HG03097 (cell line): ENCODE data around the gene POFUT2.

ENCODE experiments used
- ATAC-seq: cut with Tn5 transposase; IDR thresholded peaks from one replicate; pipeline ENCODE4 v1.9.1; 2021; ENCODE audit not compliant: unreplicated experiment, low FRiP score

The POFUT2 gene

DNA sequence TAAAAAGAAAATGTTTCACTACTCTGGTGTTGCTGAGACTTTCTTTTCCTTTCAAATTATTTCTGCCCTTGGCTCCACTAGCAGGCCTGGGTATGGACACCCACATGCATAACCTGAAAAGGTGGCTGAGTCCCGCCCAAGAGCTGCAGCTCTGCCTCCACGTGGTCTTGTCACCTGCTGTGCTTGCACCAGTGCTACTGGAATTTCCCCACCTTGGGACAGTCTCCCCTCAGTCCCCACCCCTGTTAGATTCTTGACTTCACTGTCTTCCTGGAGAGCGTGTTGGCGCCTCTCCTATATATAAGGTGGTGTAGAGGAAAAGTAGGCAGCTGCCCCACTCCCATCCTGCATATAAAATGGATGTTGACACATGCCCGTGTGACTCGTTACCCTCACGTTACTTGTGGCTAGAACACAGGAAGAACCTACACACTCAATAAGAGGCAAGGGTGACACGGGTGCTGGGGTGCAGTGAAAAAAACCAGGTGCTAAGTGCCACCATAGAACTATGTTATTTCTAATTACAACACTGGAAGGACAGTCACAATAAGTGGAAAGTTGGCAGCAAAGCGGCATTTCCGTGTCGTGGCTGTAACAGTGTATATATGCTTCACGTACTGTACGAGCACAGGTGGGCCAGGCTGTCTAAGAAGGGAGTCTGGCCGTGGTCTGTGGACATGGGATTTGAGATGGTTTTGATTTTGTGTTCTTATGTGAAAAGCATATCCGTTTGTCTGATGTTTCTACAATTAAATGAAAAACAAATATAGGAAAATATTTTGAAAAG lies 61.0 kb downstream of the POFUT2 start:
- no peak for ATAC-seq

DNA sequence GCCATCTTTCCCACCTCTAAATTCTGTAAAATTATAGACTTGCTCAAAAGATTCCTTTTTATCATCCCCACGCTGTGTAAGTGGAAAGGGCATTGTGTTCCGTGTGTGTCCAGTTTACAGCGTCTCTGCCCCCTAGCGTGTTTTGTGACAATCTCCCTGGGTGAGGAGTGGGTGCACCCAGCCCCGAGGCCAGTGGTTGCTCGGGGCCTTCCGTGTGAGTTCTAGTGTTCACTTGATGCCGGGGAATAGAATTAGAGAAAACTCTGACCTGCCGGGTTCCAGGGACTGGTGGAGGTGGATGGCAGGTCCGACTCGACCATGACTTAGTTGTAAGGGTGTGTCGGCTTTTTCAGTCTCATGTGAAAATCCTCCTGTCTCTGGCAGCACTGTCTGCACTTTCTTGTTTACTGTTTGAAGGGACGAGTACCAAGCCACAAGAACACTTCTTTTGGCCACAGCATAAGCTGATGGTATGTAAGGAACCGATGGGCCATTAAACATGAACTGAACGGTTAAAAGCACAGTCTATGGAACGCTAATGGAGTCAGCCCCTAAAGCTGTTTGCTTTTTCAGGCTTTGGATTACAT lies 61.9 kb downstream of the POFUT2 start:
- no peak for ATAC-seq

DNA sequence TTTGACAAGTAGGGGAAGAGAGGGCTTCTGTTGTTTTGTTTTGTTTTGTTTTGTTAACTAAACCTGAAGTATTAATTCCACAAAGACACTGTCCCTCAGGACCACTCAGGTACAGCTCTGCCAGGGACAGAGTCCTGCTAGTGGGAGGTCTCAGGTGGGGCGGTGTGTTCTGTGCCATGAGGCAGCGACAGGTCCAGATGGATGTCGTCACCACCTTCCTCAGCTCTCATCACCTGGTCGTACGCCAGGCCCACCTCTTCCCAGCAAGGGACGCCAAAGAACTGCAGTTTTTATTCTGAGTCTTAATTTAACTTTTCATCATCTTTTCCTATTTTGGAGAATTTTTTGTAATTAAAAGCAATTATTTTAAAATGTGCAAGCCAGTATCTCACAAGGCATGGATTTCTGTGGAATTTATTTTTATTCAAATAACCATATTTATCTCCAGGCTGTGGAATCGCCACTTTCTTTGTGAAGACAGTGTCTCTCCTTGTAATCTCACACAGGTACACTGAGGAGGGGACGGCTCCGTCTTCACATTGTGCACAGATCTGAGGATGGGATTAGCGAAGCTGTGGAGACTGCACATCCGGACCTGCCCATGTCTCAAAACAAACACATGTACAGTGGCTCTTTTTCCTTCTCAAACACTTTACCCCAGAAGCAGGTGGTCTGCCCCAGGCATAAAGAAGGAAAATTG lies 62.5 kb downstream of the POFUT2 start:
- ATAC-seq = no peak

DNA sequence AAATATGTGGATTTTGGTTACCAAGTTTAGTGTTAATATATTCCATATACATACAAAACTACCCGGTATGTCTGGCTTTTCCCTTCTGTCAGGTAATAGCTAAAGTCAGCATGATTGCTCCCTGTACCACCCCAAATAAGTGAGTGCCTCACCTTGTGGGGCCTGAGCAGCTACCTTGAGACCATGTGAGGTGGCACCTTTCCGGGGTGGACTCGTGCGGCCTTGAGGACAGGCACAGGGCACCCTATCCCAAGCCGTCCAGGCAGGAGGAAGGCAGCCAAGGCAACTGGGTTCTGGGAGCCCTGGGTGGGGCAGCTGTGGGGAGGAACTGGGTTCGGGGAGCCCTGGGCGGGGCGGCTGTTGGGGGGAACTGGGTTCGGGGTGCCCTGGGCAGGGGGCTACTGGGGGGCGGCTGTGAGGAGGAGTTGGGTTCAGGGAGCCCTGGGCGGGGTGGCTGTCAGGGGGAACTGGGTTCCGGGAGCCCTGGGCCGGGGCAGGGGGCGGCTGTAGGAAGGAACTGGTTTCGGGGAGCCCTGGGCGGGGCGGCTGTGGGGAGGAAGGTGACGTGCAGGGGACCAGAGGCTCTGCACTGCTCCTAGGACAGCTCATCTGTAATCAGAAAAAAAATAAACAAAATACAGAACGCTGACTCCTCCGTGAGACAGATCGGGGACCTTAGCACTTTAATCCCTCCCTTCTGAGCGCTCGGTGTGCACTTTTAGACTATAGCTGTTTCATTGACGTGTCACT lies 63.3 kb downstream of the POFUT2 start:
- ATAC-seq = no peak

DNA sequence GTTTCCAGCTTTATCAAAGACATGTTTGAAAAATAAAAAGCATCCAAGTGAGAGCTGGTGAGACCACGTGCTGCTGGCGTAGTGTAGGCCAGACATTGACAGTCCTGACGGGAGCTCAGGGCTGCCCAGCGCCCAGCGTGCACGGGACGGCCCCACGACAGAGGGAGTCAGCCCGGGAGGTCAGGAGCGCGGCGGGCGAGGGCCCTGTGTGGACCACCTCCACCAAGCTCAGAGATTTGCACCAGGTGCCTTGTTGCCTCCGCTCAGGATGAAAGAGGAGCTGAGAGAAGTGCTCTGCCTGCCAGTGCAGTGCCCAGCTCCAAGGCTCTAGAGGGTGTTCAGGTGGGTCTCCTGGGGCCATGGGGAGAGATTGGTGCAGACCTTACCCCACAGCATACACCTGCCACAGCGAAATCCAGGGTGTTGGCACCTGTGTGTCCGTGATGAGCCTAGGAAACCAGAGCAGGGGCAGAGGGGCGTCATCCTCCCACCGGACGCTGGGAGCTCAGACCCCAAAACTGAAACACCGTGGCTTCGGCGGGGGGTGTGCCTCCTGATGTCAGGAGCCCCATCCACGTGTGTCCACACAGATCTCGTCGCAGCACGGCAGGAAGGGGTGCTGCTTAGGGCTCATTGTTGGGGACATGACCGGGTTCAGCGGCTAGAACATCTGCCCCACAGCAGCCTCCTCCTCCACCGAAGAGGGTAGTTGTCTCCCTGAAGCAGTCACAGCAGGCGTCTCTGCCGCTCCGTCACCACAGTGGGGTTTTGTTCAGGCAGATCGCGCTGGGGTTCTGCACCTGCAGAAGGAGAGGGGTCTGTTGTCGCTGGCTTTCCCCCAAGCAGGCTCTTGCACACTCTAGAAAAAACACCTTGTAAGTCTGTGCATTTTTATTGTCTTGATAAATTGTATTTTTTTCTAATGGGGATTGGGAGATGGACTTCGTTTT lies 64.2 kb downstream of the POFUT2 start:
- no peak for ATAC-seq

DNA sequence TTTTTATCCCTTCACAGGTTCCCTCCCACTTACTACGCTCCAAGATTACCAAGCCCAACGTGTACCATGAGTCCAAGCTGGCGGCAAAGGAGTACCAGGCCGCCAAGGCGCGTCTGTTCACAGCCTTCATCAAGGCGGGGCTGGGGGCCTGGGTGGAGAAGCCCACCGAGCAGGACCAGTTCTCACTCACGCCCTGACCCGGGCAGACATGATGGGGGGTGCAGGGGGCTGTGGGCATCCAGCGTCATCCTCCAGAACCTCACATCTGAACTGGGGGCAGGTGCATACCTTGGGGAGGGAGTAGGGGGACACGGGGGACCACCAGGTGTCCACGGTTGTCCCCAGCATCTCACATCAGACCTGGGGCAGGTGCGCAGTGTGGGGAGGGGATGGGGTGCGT lies 65.7 kb downstream of the POFUT2 start:
- ATAC-seq = no peak

DNA sequence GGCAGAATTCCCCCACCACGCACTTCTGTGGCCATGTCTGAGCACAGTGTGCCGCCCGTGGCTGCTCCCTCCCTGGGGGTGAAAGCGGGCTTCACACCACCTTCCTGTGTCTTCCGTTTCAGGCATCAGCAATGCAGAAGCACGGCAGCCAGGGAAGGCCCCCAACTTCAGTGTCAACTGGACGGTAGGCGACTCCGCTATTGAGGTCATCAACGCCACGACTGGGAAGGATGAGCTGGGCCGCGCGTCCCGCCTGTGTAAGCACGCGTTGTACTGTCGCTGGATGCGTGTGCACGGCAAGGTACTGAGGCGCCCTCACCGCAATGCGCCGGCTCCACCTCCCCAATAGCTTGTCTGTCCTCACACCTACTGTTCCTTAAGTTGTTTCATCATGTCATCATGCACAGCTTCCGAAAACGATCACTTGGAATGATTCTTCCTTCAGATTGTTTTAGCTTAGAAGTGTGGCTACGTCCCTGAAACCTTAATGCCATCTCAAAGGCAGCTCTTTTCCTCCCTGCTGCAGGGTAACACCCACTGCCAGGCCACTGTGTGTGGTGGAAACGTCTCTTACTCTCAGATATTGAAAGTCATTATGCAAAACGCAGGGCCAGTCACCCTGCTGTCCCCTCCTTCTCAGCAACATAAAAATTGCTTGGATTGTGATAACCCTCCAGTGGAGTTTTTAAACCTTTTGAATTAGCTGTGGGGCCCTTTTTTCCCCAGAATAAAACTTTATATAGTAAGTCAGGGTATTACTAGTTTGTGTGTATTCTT lies 66.8 kb downstream of the POFUT2 start:
- ATAC-seq = no peak

DNA sequence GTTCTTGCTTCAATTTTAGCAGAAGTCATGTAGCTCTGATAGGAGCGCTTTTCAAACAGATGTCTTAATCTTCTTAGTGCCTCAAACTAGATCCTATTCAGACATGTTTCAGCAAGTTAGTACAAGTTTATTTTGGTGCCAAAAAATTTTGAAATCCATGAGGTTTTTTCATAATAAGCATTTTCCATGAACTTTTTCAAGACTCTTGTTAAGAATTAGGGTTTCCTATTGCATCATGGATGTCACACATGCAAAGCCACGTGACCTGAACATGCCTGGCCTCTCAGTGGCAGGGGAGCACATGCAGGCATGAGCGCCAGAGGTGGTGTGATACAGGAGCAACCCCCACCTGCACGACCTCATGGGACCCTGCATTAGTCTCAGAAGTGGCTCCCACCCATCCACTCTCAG lies 67.6 kb downstream of the POFUT2 start:
- no peak for ATAC-seq

DNA sequence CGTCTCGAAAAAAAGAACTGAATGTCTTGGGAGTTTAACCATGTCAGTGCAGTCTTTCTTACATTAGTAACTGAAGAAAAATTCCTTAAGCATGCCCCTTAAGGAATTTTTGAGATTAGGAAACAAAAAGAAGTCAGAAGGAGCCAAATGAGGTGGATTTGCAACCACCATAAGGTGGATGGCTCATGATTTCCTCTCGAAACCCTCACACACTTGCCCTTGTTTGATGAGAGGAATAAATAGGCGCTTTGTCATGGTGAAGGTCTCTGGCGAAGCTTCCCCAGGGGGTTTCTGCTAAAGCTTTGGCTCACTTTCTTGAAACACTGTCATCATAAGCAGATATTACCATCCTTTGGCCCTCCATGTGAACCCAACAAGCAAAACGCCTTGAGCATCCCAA lies 68.2 kb downstream of the POFUT2 start:
- no peak for ATAC-seq

DNA sequence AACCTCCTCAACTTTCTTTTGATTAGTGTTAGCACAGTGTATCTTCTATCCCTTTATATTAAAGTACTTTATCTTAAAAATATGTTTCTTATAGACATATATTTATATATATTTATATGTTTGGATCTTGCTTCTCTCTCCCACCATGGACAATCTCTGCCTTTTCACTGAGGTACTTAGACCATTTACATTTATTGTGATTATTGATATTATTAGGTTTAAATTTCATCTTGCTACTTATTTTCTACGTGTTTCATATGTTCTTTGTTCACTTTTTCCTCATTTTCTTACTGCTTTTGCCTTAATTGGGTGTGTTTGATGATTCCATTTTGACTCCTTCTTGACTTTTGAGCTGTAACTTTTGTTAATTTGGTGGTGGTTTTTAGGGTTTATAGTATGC lies 70.7 kb downstream of the POFUT2 start:
- ATAC-seq = no peak

DNA sequence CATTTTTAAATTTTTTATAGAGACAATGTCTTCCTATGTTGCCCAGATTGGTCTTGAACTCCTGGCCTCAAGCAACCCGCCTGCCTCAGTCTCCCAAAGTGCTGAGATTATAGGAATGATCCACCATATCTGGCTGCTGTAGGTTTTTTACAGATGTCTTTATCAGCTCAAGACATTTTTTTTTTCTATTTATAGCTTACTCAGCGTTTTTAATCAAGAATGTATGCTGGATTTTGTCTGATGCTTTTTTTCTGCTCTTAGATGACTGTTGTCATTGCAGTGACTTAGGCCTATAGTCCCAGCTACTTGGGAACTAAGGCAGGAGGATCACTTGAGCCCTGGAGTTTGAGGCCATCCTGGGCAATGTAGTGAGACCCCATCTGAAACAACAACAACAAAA lies 72.5 kb downstream of the POFUT2 start:
- no peak for ATAC-seq
